Mesothelial cell of epicardium (in vitro differentiated cells): ENCODE data around the gene VAT1. TPM values are rescaled to one million over a fixed set of nuclear protein-coding genes. Genes with fewer than 3 reads are reported as not detected.
A peak's percentile ranks its signal among the peaks of the same experiment; 100 is the strongest.

Source experiments
- DNase-seq, 2 experiments: peaks; one replicate each; pipeline ENCODE4 v3.0.0; 2021; ENCODE audit warnings: low spot score in 2 of 2; ENCODE audit not compliant: unreplicated experiment in 2 of 2
- H3K27ac Mint-ChIP-seq: 2 replicates; pipeline ENCODE4 v1.8.0; 2021; ENCODE audit warnings: mixed read lengths
- H3K27me3 Mint-ChIP-seq: 2 replicates; pipeline ENCODE4 v1.8.0; 2021; ENCODE audit warnings: low read depth, mixed read lengths
- H3K36me3 Mint-ChIP-seq: 2 replicates; pipeline ENCODE4 v1.8.0; 2021; ENCODE audit warnings: mixed read lengths
- H3K4me1 Mint-ChIP-seq: 2 replicates; pipeline ENCODE4 v1.8.0; 2021; ENCODE audit warnings: mixed read lengths
- H3K4me3 Mint-ChIP-seq: 2 replicates; pipeline ENCODE4 v1.8.0; 2021; ENCODE audit warnings: mild to moderate bottlenecking, moderate library complexity, mixed read lengths
- H3K9me3 Mint-ChIP-seq: 2 replicates; pipeline ENCODE4 v1.8.0; 2021; ENCODE audit warnings: mixed read lengths
- total RNA-seq: library from RNA; stranded (reverse); gene quantifications from 3 replicates; pipeline ENCODE4 v1.2.1, GENCODE V29; 2021
- TF ChIP-seq, protein P1 (sequence below): fragments of 200-600 bp; sonication (generic); IDR thresholded peaks from one replicate; pipeline ENCODE4 v1.5.0; 2021; ENCODE audit warnings: antibody characterized with exemption; ENCODE audit not compliant: unreplicated experiment

The VAT1 gene
- total RNA-seq, 1 donor from 2014 or later: 211 TPM

DNA sequence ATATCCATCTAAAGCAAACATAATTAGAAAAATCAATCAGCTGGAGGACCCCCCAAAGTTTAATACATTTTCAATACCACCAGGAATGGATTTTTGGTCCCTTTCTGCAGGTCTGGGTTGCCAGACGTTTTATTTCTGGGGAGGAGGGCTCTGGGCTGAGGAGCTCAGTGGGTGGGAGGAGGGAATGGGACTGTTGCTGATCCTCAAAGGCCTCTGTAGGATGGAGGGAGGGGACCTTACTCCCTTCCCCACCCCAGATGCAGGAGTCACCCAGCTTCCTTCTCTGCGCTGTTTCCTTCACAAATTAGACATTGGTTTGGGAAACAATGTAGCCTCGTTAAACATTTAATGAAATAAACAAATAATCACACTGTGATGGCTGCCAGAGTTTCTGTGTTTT, 9.5 kb upstream of the VAT1 start:
- no peak for DNase-seq
- Mint-ChIP-seq H3K27me3 (no peaks in the 10 kb centered on the region), H3K27ac (no peak overlapping the region), H3K4me1 (peaks cover 16% of the 10 kb centered on the region), H3K9me3 (no peaks in the 10 kb centered on the region), H3K36me3 (no peaks in the 10 kb centered on the region), H3K4me3 (no peak overlapping the region)
- TF ChIP-seq, protein P1, sequence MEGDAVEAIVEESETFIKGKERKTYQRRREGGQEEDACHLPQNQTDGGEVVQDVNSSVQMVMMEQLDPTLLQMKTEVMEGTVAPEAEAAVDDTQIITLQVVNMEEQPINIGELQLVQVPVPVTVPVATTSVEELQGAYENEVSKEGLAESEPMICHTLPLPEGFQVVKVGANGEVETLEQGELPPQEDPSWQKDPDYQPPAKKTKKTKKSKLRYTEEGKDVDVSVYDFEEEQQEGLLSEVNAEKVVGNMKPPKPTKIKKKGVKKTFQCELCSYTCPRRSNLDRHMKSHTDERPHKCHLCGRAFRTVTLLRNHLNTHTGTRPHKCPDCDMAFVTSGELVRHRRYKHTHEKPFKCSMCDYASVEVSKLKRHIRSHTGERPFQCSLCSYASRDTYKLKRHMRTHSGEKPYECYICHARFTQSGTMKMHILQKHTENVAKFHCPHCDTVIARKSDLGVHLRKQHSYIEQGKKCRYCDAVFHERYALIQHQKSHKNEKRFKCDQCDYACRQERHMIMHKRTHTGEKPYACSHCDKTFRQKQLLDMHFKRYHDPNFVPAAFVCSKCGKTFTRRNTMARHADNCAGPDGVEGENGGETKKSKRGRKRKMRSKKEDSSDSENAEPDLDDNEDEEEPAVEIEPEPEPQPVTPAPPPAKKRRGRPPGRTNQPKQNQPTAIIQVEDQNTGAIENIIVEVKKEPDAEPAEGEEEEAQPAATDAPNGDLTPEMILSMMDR: no peak

DNA sequence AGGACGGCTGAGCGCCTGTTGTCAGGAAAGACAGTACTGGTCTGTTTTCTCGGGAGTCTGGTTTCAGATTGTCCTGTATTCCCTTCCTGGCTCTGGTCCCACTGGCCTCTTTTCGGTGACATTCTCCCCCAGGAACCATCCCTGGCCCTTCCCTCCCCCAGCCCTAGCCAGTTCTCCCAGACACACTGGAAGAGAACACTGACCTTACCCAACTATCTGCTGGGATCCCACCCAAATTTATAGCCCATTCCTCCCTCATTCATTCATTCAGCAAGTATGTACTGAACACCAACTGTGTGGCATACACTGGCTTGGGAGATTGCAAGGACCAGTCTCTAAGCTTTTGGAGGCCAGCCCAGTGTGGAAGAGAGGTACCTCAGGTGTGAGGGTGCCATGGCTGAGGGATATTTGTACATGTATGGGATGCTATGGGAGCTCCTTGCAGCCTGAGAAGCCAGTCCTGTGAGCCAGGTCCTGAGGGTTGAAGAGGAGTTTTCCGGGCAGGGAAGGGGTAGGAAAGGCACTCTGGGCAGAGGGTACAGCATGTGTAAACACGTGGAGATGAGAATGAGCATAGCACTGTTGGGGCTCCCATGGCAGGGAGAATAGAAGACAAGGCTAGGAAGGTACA, 8.1 kb upstream of the VAT1 start:
- H3K36me3 Mint-ChIP-seq: no peaks in the 10 kb centered on the region
- no peak for DNase-seq
- no peak overlapping the region for H3K27ac Mint-ChIP-seq
- TF ChIP-seq, protein P1: no peak
- peaks cover 18% of the 10 kb centered on the region for H3K4me1 Mint-ChIP-seq
- no peaks in the 10 kb centered on the region for H3K27me3 Mint-ChIP-seq
- no peaks in the 10 kb centered on the region for H3K9me3 Mint-ChIP-seq
- no peak overlapping the region for H3K4me3 Mint-ChIP-seq

DNA sequence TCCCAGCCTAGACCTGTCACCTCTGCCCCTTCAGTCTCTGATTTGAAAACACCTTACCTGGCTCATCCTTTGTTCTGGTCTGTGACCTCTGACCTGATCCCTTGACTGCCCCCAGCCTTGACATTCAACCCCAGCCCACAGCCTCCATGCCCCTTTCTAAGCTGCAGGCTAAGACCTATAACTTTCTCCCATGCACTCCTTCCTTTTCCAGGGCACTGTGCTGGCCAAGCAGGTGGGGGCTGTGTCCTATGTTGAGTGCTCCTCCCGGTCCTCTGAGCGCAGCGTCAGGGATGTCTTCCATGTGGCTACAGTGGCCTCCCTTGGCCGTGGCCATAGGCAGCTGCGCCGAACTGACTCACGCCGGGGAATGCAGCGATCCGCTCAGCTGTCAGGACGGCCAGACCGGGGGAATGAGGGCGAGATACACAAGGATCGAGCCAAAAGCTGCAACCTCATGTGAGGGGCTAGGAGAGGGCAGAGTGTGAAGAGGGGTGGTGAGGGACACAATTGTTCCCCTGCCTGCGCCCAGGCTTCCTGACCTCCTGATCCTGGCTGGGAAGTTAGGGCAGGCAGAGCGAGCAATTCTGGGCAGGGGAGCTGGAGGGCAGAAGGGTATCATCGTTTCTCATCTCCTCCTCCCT, 6.2 kb upstream of the VAT1 start:
- Mint-ChIP-seq H3K4me3 (no peak overlapping the region), H3K27me3 (no peaks in the 10 kb centered on the region), H3K4me1 (peaks cover 9% of the 10 kb centered on the region), H3K27ac (no peak overlapping the region), H3K9me3 (no peaks in the 10 kb centered on the region), H3K36me3 (no peaks in the 10 kb centered on the region)
- TF ChIP-seq, protein P1: no peak
- DNase-seq: no peak

DNA sequence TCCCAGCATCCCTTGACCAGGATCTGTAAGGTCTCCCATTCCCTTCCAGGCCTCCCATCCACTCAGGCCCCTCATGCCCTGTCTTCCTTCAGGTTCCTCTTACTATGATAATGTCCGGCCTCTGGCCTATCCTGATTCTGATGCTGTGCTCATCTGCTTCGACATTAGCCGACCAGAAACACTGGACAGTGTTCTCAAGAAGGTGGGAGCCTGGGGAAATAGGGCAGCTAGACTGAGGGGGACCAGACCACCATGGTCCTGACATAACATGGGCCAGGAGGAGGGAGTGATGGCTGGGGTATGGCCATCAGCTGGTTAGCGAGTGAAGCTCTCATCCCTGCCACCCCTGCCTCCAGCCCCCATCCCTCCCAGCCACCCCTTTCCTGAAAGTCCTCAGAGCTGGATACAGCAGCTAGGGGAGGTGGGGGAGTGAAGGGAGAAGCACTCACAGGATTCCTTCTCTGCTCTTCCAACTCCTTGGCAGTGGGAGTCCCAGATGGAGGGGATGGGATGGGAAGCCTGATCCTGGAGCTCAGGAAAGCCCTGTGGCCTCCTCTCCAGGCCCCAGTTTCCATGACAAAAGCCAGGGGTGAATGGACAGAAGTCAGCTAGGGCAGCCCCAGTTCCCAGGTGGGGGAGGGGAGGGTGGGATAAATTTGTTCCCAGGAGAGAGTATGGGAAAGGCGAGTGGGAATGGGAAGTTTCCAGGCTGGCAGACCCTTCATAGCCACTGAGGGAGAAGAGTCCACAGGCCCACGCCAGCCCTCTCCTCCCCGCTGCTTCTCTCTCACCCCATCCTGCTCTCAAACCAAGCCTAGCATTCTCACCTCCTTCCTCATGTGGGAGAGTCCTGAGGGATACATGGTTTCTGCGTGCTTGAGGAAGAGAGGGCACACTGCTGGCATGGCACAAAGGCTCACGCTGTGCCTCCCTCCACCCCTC, 5.2 kb upstream of the VAT1 start:
- TF ChIP-seq, protein P1: no peak
- Mint-ChIP-seq H3K27ac (no peak overlapping the region), H3K4me3 (no peak overlapping the region), H3K27me3 (no peaks in the 10 kb centered on the region), H3K4me1 (peaks cover 9% of the 10 kb centered on the region), H3K36me3 (no peaks in the 10 kb centered on the region), H3K9me3 (no peaks in the 10 kb centered on the region)
- no peak for DNase-seq

DNA sequence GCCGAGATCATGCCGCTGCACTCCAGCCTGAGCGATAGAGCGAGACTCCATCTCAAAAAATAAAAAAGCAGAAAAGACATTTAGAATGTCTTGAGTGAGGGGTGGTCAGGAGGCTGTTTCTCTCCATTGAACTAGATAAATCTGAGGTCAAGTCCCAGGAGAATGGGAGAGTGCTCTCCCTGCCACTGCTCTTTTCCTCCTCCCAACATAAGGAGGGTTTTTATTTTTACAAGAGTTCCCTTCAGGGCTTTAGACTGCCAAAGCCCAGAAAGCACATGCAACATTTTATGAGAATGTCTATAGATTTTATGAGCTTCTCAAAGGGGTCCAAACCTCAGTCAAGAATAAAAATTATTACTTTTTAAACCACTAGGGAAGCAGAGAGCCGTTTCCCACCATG, 4.4 kb upstream of the VAT1 start:
- no peaks in the 10 kb centered on the region for H3K36me3 Mint-ChIP-seq
- peaks cover 9% of the 10 kb centered on the region for H3K4me1 Mint-ChIP-seq
- no peaks in the 10 kb centered on the region for H3K27me3 Mint-ChIP-seq
- no peaks in the 10 kb centered on the region for H3K9me3 Mint-ChIP-seq
- H3K4me3 Mint-ChIP-seq: peak overlapping the region; percentile 54
- TF ChIP-seq, protein P1: no peak
- DNase-seq: no peak
- peak overlapping the region; percentile 67 for H3K27ac Mint-ChIP-seq
